Suprapubic skin (tissue), 4 donors: Measurements from ENCODE around the gene USP35.

ENCODE experiments used
- POLR2A ChIP-seq, 2 donors: fragments of 450-650 bp; IDR thresholded peaks; one replicate each; pipeline ENCODE4 v1.6.1; 2017; ENCODE audit warnings: antibody characterized with exemption in 2 of 2, mild to moderate bottlenecking in 2 of 2, moderate library complexity in 2 of 2
- POLR2AphosphoS5 ChIP-seq, 3 donors: sonication (generic); formaldehyde crosslinking; IDR thresholded peaks; one replicate each; pipeline ENCODE4 v1.6.1; 2017; ENCODE audit warnings: antibody characterized with exemption in 3 of 3
- TF ChIP-seq, protein P1 (sequence below), 2 donors: fragments of 200-600 bp in 1 of 2; fragments of 450-650 bp in 1 of 2; sonication (generic) in 1 of 2; IDR thresholded peaks; one replicate each; pipeline ENCODE4 v1.5.1; 2016 to 2019; ENCODE audit warnings: antibody characterized with exemption in 2 of 2, mild to moderate bottlenecking in 1 of 2, moderate library complexity in 1 of 2

- TF ChIP-seq, protein P1, sequence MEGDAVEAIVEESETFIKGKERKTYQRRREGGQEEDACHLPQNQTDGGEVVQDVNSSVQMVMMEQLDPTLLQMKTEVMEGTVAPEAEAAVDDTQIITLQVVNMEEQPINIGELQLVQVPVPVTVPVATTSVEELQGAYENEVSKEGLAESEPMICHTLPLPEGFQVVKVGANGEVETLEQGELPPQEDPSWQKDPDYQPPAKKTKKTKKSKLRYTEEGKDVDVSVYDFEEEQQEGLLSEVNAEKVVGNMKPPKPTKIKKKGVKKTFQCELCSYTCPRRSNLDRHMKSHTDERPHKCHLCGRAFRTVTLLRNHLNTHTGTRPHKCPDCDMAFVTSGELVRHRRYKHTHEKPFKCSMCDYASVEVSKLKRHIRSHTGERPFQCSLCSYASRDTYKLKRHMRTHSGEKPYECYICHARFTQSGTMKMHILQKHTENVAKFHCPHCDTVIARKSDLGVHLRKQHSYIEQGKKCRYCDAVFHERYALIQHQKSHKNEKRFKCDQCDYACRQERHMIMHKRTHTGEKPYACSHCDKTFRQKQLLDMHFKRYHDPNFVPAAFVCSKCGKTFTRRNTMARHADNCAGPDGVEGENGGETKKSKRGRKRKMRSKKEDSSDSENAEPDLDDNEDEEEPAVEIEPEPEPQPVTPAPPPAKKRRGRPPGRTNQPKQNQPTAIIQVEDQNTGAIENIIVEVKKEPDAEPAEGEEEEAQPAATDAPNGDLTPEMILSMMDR (IDR thresholded peaks at IDR 0.05): no peak
- TF ChIP-seq POLR2A (IDR thresholded peaks at IDR 0.05): no peak
- no peak for TF ChIP-seq POLR2AphosphoS5 (IDR thresholded peaks at IDR 0.05)
Observed at GRCh38 chr11:78217650-78218541, 29.2 kb downstream of the USP35 start.
